ENCODE measurements around the gene EFR3B.

DNA sequence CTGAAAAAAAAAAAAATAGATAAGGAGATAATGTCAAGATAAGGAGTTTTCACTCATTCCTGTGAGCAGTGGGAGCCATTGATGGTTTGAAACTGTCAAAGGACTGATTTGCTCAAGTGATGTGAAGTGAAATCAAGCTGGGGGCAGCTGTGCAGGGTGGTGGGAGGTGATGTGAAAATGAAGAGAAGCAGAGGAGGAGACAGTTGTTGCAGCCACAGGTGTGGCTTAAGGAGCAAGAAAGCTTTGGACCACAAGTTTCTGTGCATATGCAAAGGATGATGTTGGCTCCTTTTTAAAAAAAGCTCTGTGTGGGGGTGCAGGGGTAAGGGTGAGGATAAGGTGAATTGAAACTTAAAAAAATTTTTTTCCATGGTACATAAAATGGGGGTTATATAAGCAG lies 8.3 kb downstream of the EFR3B start:
- no peak for TF ChIP-seq FOXS1 (CRISPR knock-in tag; IDR thresholded peaks at IDR 0.05)
- TF ChIP-seq, protein P1, sequence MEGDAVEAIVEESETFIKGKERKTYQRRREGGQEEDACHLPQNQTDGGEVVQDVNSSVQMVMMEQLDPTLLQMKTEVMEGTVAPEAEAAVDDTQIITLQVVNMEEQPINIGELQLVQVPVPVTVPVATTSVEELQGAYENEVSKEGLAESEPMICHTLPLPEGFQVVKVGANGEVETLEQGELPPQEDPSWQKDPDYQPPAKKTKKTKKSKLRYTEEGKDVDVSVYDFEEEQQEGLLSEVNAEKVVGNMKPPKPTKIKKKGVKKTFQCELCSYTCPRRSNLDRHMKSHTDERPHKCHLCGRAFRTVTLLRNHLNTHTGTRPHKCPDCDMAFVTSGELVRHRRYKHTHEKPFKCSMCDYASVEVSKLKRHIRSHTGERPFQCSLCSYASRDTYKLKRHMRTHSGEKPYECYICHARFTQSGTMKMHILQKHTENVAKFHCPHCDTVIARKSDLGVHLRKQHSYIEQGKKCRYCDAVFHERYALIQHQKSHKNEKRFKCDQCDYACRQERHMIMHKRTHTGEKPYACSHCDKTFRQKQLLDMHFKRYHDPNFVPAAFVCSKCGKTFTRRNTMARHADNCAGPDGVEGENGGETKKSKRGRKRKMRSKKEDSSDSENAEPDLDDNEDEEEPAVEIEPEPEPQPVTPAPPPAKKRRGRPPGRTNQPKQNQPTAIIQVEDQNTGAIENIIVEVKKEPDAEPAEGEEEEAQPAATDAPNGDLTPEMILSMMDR (IDR thresholded peaks at IDR 0.05), result no peak
- TF ChIP-seq ESRRA (IDR thresholded peaks at IDR 0.05; ENCODE audit: borderline replicate concordance, low read length), result no peak
- no peak for TF ChIP-seq RARB (CRISPR knock-in tag; IDR thresholded peaks at IDR 0.05)
- no peak for TF ChIP-seq REST (IDR thresholded peaks at IDR 0.05)
- TF ChIP-seq NFE2L2 (conservative IDR thresholded peaks at IDR 0.05; ENCODE audit: low read length), result no peak
- TF ChIP-seq POLR2A (IDR thresholded peaks at IDR 0.05; ENCODE audit: low read length), result no peak
- no peak for TF ChIP-seq CEBPB (IDR thresholded peaks at IDR 0.05)
- TF ChIP-seq, protein P2, sequence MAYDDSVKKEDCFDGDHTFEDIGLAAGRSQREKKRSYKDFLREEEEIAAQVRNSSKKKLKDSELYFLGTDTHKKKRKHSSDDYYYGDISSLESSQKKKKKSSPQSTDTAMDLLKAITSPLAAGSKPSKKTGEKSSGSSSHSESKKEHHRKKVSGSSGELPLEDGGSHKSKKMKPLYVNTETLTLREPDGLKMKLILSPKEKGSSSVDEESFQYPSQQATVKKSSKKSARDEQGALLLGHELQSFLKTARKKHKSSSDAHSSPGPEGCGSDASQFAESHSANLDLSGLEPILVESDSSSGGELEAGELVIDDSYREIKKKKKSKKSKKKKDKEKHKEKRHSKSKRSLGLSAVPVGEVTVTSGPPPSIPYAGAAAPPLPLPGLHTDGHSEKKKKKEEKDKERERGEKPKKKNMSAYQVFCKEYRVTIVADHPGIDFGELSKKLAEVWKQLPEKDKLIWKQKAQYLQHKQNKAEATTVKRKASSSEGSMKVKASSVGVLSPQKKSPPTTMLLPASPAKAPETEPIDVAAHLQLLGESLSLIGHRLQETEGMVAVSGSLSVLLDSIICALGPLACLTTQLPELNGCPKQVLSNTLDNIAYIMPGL (CRISPR knock-in tag; IDR thresholded peaks at IDR 0.05; ENCODE audit: borderline replicate concordance), result no peak
- no peak for TF ChIP-seq SMC3 (IDR thresholded peaks at IDR 0.05)
- no peak for TF ChIP-seq RAD21 (conservative IDR thresholded peaks at IDR 0.05 in 1 of 2, IDR thresholded peaks at IDR 0.05 in 1 of 2)
- no peak for TF ChIP-seq KDM5A (IDR thresholded peaks at IDR 0.05)
- TF ChIP-seq CBX8 (IDR thresholded peaks at IDR 0.05), result no peak
- TF ChIP-seq RFX5 (IDR thresholded peaks at IDR 0.05), result no peak
